HEK293T (cell line): Measurements from ENCODE around the gene FAM149B1.

Experiments
- CTCF ChIA-PET: fragments of 350-600 bp; formaldehyde crosslinking; extraction: SDS; loops from one replicate; lab custom pipeline; 2021; ENCODE audit warnings: antibody characterized with exemption, inconsistent platforms; lab: Yijun Ruan, JAX
- POLR2A ChIA-PET: fragments of 350-600 bp; formaldehyde crosslinking; extraction: SDS; loops from one replicate; lab custom pipeline; 2020; ENCODE audit warnings: antibody characterized with exemption, inconsistent platforms; lab: Yijun Ruan, JAX
- DNase-seq: peaks from one replicate; pipeline ENCODE4 v3.0.0; 2012; ENCODE audit warnings: mixed read lengths; ENCODE audit errors: extremely low spot score
- ARNT ChIP-seq: fragments of 450-650 bp; IDR thresholded peaks from 2 replicates; pipeline ENCODE4 v1.6.1; 2017; ENCODE audit warnings: mild to moderate bottlenecking
- BHLHE40 ChIP-seq: fragments of 450-650 bp; IDR thresholded peaks from 2 replicates; pipeline ENCODE4 v1.6.1; 2016; ENCODE audit warnings: mild to moderate bottlenecking, moderate library complexity, borderline replicate concordance
- CTBP1 ChIP-seq: fragments of 450-650 bp; IDR thresholded peaks from 2 replicates; pipeline ENCODE4 v1.6.1; 2016; ENCODE audit warnings: borderline replicate concordance
- ELF4 ChIP-seq: fragments of 450-650 bp; IDR thresholded peaks from 2 replicates; pipeline ENCODE4 v1.6.1; 2017; ENCODE audit warnings: antibody characterized with exemption
- FOXA1 ChIP-seq: fragments of 450-650 bp; IDR thresholded peaks from 2 replicates; pipeline ENCODE4 v1.6.1; 2016; ENCODE audit warnings: mild to moderate bottlenecking
- FOXK2 ChIP-seq: fragments of 450-650 bp; IDR thresholded peaks from 2 replicates; pipeline ENCODE4 v1.6.1; 2016; ENCODE audit warnings: mild to moderate bottlenecking
- FOXM1 ChIP-seq: fragments of 450-650 bp; IDR thresholded peaks from 2 replicates; pipeline ENCODE4 v1.6.1; 2017; ENCODE audit warnings: mild to moderate bottlenecking, borderline replicate concordance
- HDGF ChIP-seq: fragments of 450-650 bp; IDR thresholded peaks from 2 replicates; pipeline ENCODE4 v1.6.1; 2017; ENCODE audit warnings: antibody characterized with exemption, borderline replicate concordance
- L3MBTL2 ChIP-seq: fragments of 450-650 bp; conservative IDR thresholded peaks from 2 replicates; pipeline ENCODE4 v1.6.1; 2016; ENCODE audit warnings: mild to moderate bottlenecking
- LEF1 ChIP-seq: fragments of 450-650 bp; IDR thresholded peaks from 2 replicates; pipeline ENCODE4 v1.6.1; 2017; ENCODE audit warnings: mild to moderate bottlenecking, borderline replicate concordance
- NFRKB ChIP-seq: fragments of 450-650 bp; IDR thresholded peaks from 2 replicates; pipeline ENCODE4 v1.6.1; 2016; ENCODE audit warnings: mild to moderate bottlenecking, moderate library complexity
- SP1 ChIP-seq: fragments of 450-650 bp; IDR thresholded peaks from 2 replicates; pipeline ENCODE4 v1.6.1; 2017
- SUZ12 ChIP-seq: fragments of 450-650 bp; IDR thresholded peaks from 2 replicates; pipeline ENCODE4 v1.6.1; 2016; ENCODE audit warnings: mild to moderate bottlenecking
- TARDBP ChIP-seq: fragments of 450-650 bp; IDR thresholded peaks from 2 replicates; pipeline ENCODE4 v1.6.1; 2016
- ZNF384 ChIP-seq: fragments of 450-650 bp; IDR thresholded peaks from 2 replicates; pipeline ENCODE4 v1.6.1; 2016
- TF ChIP-seq, protein P1 (sequence below): fragments of 450-650 bp; IDR thresholded peaks from 2 replicates; pipeline ENCODE4 v1.6.1; 2016

FAM149B1 gene

GRCh38 chr10:73167458-73167782 lies 499 bp upstream of the FAM149B1 start:
- TF ChIP-seq ELF4, result no peak
- no peak for TF ChIP-seq FOXM1
- TF ChIP-seq FOXA1, result no peak
- TF ChIP-seq HDGF, result no peak
- DNase-seq, result no peak
- POLR2A ChIA-PET, result interaction anchor here (1.3 to 2.3 kb wide), 3 partner anchors 9 to 71 kb away, joined by 3 to 13 read pairs (median 3); partner anchors contain the start of gene P4HA1
- CTCF ChIA-PET, result no interaction called here

DNA sequence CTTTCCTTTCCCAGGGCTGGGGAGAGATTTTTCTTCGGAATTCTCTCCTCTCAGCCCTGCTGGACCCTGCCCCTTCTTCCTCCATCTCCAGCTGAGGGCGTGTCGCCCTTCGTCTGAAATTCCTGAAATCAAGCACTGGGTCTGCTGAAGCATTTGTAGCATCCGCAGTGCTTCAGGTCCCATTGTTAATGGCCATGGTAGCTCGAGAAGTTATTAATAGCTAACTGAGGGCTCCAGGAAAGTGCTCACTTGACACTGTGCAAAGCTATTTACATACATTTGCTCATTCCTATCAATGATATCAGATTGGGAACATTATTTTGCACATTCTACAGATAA lies 515 bp downstream of the FAM149B1 start:
- ChIA-PET POLR2A (interaction anchor here (0.7 to 2.3 kb wide), 8 partner anchors 10 to 78 kb away, joined by 3 to 13 read pairs (median 4); partner anchors contain the start of genes DNAJC9, NUDT13 and P4HA1), CTCF (interaction anchor here (1.4 kb wide), 1 partner anchor 10 kb away, joined by 7 read pairs; no protein-coding TSS in a partner anchor)
- DNase-seq, result no peak
- TF ChIP-seq NFRKB, result no peak
- no peak for TF ChIP-seq TARDBP
- TF ChIP-seq SP1, result no peak
- TF ChIP-seq SUZ12, result no peak
- TF ChIP-seq FOXM1, result no peak
- TF ChIP-seq, protein P1, sequence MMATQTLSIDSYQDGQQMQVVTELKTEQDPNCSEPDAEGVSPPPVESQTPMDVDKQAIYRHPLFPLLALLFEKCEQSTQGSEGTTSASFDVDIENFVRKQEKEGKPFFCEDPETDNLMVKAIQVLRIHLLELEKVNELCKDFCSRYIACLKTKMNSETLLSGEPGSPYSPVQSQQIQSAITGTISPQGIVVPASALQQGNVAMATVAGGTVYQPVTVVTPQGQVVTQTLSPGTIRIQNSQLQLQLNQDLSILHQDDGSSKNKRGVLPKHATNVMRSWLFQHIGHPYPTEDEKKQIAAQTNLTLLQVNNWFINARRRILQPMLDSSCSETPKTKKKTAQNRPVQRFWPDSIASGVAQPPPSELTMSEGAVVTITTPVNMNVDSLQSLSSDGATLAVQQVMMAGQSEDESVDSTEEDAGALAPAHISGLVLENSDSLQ, result no peak
- no peak for TF ChIP-seq FOXA1
- no peak for TF ChIP-seq FOXK2
- no peak for TF ChIP-seq CTBP1
- no peak for TF ChIP-seq ZNF384
- no peak for TF ChIP-seq HDGF
- TF ChIP-seq BHLHE40, result no peak
- TF ChIP-seq L3MBTL2, result no peak
- TF ChIP-seq LEF1, result no peak

- ChIA-PET POLR2A (no interaction called here), CTCF (no interaction called here)
- DNase-seq, result no peak
- TF ChIP-seq FOXK2 (no peak), BHLHE40 (no peak), ZNF384 (no peak), ARNT (no peak), CTBP1 (no peak), TARDBP (no peak)
- TF ChIP-seq, protein P1, result no peak
These were observed 1.4 kb downstream of the FAM149B1 start for GRCh38 chr10:73169320-73169719.

- CTCF ChIA-PET, result no interaction called here
- POLR2A ChIA-PET, result no interaction called here
- no peak for DNase-seq
- TF ChIP-seq ZNF384 (no peak), CTBP1 (no peak), ARNT (no peak), FOXK2 (no peak), FOXM1 (no peak), ELF4 (no peak), L3MBTL2 (no peak), BHLHE40 (no peak), LEF1 (no peak), NFRKB (no peak)
- TF ChIP-seq, protein P1, result no peak
These were observed 4.9 kb downstream of the FAM149B1 start for GRCh38 chr10:73172867-73173266.

GRCh38 chr10:73174148-73174925 lies 6.4 kb downstream of the FAM149B1 start:
- ChIA-PET CTCF (no interaction called here), POLR2A (no interaction called here)
- TF ChIP-seq SP1 (no peak), FOXK2 (no peak), NFRKB (no peak), HDGF (no peak), FOXM1 (no peak), LEF1 (no peak)
- no peak for DNase-seq

DNA sequence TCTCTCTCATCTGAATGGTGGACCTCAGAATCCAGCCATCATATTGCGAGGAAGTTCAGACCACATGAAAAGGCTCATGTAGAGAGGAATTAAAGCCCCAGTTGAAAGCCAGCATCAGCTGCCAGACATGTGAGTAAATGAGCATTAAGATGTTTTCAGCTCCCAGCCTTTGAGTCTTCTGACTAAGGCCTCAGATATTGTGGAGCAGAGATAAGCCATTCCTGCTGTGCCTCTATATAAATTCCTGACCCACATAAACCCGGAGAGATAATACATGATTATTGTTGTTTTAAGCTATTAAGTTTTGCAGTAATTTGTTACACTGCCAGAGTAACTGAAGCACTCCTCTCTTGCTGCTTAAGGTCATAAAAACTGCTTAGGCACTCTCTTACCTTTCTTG lies 14.6 kb downstream of the FAM149B1 start:
- TF ChIP-seq ELF4 (no peak), L3MBTL2 (no peak), TARDBP (no peak), HDGF (no peak), ZNF384 (no peak), LEF1 (no peak), SP1 (no peak), NFRKB (no peak), SUZ12 (no peak), FOXM1 (no peak), FOXK2 (no peak), CTBP1 (no peak), BHLHE40 (no peak), ARNT (no peak), FOXA1 (no peak)
- TF ChIP-seq, protein P1, result no peak
- POLR2A ChIA-PET, result no interaction called here
- CTCF ChIA-PET, result no interaction called here
- DNase-seq, result peak; percentile 6
